Measurements from ENCODE around the gene ATP6V0C.
A peak's percentile ranks its signal among the peaks of the same experiment; 100 is the strongest.
"Not testable (repeated sequence)": the region's sequence is repeated elsewhere in the genome, so short reads cannot be mapped to it uniquely, and the experiment has no call there.

ATP6V0C gene

DNA sequence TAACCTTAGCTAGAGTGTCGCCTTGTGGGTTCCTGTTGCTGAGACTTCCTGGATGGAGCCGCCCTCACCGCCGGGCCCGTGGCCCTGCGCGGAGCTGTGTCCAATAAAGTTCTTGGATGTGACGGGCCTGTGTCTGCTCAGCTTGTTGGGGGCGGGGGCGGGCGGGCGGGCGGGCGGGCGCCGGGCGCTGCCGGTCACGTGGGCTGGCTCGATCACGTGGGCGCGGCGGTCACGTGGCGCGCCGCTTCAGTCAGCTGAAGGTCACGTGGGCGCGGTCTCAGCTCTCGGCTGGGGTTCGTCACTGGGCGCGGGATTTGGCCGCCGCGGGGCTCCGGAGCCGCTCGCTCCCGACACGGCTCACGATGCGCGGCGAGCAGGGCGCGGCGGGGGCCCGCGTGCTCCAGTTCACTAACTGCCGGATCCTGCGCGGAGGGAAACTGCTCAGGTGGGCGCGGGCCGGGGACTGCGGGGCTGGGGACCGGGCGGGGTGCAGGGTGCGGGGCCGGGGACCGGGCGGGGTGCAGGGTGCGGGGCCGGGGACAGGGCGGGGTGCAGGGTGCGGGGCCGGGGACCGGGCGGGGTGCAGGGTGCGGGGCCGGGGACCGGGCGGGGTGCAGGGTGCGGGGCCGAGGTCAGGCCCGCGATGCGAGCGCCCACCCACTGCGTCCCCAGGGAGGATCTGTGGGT lies 6.5 kb downstream of the ATP6V0C start, which contains the start of gene AMDHD2:
Gene AMDHD2 (plus strand): TSS at position 275 of the 687 bp plus-strand sequence. CDS start 88 bp downstream, at position 363.
- peak; percentile 77 for DNase-seq (ENCODE audit: low read depth)
- H3K4me3 ChIP-seq (ENCODE audit: low read depth, low read length), result peak within 1 kb of the TSS; percentile 61

DNA sequence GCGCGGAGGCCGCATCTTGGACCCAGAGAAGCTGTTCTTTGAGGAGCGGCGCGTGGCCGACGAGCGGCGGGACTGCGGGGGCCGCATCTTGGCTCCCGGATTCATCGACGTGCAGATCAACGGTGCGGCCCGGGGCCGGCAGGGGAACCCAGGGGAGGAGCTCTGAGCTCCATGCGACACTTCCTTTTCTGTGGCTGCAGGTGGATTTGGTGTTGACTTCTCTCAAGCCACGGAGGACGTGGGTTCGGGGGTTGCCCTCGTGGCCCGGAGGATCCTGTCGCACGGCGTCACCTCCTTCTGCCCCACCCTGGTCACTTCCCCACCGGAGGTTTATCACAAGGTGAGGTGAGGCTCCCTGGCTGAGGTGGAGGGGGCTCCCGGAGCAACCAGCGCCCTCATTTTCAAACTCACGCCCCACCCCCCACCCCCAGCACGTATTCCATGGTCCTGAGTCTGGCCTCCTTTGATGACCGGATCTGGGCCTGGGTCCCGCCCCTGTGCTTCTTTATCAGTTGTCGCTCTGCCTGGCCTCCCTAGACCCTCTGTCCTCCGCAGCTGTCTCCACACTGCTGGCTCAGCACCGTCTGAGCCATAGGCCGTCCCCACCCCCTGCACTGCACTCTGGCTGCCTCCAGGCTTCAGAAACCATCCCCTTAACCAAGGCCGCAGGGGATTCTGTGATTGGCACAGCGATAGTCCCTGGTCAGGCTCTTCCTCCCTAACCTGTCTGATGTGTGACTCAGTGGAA lies 7.2 kb downstream of the ATP6V0C start:
- DNase-seq (ENCODE audit: low read depth), result no peak
- H3K4me3 ChIP-seq (ENCODE audit: low read depth, low read length), result peak overlapping the region; percentile 61

DNA sequence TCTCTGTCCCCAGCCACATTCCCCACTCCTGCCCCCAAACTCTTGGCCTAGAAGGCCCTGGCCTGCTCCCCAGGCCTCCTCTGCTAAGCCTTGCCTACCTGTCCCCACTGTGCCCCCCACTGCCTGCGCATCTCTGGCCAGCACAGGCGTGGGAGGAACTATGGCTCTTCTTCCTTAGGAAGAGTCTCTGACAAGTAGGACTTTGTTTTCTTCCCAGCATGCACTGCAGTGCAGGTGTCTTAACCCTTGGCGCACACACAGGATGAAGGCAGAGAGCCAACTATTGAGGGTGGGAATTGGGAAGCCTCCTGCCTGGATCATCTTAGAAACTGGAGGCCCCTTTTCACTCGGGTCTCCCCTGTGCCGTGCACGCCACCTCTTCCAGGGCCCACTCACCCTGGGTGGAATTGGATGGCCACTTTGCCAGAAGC lies 10.1 kb downstream of the ATP6V0C start:
- DNase-seq (ENCODE audit: low read depth), result no peak
- H3K4me3 ChIP-seq (ENCODE audit: low read depth, low read length), result no peak overlapping the region

DNA sequence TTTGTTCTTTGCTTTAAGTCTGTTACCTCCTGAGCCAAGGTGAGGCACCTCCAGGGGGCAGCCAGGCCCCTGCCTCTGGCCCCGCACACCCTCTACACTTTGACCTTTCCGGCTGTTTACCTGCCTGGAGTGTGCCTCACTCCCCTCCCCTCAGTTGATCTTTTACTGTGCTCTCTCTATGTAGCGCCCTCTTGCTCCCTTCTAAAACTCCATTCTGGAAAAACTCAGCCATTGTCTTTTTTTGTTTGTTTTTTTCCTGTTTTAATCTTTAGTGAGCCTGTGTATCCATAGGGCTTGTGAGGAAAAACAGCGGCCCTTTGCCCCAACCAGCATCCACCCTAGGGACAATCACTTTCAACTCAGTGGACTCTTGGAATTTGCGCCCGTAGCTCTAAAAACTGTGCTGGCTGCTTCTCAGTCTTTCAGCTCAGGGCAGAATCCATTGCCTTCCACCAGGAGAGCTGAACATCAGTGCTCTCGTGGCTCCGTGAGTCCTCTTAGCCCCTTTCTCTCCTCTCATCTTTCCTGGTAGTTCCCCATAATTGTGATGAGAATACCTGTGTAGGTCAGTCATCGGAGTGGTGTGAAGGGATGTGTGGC lies 10.7 kb downstream of the ATP6V0C start:
- no peak for DNase-seq (ENCODE audit: low read depth)
- H3K4me3 ChIP-seq (ENCODE audit: low read depth, low read length), result no peak overlapping the region

DNA sequence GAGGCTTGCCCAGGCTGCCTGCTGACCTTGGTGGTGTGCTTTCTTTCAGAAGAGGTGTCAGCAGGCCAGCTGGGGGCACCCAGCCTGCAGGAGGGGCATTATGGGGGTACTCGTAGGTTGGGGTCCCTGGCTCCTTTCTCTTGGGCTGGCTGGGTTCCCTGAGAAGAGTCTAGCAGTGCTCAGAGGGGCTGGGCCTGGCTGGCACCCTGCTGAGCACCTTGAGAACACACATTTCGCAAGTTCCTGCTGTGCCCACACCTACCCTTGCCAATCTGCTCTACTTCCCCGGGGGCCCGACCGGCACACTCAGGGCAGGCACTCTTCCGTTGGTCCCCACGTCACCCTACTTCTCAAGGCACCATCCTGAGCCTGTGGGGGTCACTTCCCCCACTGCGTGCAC lies 12.4 kb downstream of the ATP6V0C start:
- no peak overlapping the region for H3K4me3 ChIP-seq (ENCODE audit: low read depth, low read length)
- no peak for DNase-seq (ENCODE audit: low read depth)

DNA sequence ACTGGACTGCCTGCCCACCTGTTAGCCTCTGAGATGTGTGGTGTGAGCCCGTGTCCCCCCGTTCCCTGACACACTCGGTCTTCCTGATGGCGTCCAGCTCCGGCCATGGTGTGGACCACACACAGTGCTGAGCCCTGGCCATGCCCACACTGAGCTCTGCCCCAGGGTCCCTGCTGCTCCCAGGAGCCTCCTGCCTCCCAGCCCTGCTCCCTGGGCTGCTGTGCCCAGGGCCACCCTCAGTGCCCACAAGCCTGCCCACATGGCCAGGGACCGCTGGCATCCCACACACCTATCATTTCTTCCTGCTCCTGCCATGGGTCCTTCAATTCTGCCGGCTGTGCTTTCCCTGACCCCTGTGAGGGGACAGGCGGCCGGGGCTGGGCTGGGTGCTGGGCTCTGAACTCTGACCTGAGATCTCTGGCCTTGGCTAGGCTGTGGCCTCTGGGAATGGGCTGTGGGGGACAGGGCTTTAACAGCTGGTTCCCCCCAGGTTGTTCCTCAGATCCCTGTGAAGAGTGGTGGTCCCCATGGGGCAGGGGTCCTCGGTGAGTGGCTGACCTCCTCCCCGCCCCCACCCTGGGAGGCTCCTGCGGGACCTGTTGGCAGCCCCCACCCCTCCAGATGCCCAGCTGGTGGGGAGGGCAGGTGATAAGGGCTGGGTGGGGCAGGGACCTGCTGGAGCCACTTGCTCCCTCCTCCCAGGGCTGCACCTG lies 13.5 kb downstream of the ATP6V0C start:
- no peak for DNase-seq (ENCODE audit: low read depth)
- H3K4me3 ChIP-seq (ENCODE audit: low read depth, low read length), result no peak overlapping the region

DNA sequence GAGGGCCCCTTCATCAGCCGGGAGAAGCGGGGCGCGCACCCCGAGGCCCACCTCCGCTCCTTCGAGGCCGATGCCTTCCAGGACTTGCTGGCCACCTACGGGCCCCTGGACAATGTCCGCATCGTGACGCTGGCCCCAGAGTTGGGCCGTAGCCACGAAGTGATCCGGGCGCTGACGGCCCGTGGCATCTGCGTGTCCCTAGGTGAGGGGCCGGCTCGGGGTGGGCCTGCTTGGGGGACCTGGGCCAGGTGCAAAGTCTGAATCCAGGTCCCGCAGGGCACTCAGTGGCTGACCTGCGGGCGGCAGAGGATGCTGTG lies 14.0 kb downstream of the ATP6V0C start:
- no peak for DNase-seq (ENCODE audit: low read depth)
- H3K4me3 ChIP-seq (ENCODE audit: low read depth, low read length), result no peak overlapping the region

DNA sequence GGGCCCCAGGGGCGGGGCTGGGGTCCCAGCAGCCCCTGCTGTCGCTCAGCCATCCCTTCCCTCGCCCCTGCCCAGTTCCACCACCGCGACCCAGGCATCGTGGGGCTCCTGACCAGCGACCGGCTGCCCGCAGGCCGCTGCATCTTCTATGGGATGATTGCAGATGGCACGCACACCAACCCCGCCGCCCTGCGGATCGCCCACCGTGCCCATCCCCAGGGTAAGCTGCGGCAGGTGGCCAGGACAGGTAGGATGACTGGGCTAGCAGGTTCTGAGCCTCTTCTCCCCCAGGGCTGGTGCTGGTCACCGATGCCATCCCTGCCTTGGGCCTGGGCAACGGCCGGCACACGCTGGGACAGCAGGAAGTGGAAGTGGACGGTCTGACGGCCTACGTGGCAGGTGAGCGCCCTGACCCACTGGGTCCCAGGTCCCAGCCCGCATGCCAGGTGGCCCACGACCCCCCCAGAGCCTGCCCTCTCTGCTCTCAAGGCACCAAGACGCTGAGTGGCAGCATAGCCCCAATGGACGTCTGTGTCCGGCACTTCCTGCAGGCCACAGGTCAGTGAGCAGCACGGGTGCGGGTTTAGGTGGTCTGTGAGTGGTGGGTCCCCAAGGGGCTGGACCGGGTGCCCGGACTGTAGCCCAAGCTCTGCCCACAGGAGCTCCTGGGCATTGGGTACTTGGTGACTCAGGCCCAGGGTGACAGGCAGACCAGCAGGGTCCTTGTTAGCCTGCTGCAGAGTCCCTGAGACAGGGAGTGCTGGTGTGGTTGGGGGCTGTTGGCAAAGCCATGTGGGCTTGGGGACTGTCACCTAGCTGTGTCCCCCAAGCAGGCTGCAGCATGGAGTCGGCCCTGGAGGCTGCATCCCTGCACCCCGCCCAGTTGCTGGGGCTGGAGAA lies 14.7 kb downstream of the ATP6V0C start:
- no peak overlapping the region for H3K4me3 ChIP-seq (ENCODE audit: low read depth, low read length)
- no peak for DNase-seq (ENCODE audit: low read depth)

DNA sequence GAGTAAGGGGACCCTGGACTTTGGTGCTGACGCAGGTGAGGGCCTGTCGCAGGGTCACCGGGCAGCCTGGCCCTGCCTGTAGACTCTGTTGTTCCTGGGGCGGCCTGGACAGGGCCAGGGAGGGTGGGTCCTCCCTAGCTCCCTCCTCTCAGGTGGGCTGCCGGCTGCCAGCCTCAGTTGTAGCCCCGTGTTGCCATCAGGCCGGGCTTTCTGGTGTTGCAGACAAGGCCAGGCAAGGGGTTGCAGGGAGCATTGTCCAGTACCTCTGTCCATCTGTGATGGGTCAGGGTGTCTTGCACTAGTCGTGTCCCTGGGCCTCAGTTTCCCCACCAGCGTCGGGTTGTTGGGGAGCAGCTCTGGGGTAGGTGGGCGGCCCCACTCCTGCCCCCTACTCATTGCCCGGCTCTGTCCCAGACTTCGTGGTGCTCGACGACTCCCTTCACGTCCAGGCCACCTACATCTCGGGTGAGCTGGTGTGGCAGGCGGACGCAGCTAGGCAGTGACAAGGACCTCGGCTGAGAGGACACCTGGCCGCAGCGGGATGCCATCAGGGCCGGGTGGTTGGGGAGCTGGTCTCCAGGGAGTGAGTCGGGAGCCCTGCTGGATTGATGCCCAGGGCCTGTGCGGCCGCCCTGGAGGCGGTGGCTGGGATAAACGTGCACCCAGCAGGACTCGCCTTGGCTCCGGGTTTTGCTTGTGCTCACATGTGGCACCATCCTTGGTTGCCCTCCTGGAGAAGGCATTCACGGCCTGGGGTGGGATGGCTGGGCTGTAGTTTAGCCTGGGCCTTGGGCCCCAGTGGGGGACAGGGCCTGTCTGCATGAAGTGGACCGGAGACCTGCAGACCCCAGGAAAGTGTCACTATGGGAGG lies 15.5 kb downstream of the ATP6V0C start:
- no peak for DNase-seq (ENCODE audit: low read depth)
- H3K4me3 ChIP-seq (ENCODE audit: low read depth, low read length), result no peak overlapping the region

DNA sequence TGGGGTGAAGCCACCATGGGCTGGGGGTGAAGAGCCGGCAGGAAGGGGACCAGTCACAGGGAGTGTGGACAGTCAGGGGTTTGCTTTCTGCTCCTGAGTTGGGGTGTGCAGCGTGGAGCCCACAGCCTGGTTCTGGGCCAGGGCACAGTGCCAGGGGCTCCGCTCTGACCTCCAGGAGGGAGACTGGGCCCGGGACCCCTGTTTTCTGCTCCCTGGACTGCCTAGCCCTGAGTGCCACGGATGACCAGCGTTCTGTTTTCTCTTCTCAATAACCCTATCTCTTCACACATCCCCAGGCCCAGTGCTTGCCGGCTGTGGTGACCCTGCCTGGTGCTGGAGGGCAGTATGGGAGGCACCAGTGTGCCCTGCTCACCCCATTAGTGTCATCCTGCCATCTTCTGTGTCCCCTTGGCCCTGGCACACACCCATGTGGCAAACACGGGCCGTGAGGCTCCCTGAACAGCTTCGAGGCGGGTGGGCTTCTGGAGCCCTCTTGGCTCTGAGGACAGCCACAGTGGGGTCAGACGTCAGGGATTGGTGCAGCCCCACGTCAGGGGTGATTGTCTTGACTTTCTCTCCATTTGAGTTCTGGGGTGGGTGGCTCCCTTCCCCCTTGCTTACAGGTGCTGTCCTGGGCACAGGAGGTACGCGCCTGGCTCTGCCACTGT lies 16.3 kb downstream of the ATP6V0C start:
- no peak for DNase-seq (ENCODE audit: low read depth)
- no peak overlapping the region for H3K4me3 ChIP-seq (ENCODE audit: low read depth, low read length)

DNA sequence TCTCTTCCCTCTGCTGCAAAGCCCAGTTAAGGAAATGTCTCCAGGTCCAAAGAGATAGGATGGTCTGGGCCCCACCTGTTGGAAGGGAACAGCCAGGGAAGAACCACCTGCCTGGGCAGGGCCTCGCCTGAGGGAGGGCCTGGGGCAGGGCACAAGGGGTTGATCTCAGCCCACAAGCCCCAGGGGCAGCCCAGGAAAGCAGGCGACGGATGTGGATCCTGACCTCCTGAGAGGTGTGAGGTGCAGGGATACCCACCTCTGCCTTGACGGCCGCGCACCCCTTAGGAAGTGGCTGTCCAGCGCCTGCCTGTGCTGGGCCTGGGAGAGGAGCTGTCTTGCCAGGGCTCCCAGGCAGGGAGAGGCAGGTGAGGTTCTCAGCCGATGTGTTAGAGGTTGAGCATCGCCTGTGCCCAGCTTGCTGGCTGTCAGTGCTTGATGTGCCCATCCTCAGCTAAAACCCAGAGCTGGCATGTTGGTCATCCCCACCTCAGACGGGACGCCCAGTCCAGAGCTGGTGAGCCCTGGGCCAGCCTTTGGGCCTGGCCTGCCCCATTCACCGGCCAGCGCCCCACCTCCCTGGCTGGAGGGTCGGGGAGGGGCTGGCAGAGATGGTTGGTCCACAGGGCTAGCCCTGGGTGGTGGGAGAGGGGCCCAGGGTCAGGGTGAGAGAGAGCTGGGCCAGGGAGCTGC lies 17.0 kb downstream of the ATP6V0C start:
- no peak overlapping the region for H3K4me3 ChIP-seq (ENCODE audit: low read depth, low read length)
- no peak for DNase-seq (ENCODE audit: low read depth)

DNA sequence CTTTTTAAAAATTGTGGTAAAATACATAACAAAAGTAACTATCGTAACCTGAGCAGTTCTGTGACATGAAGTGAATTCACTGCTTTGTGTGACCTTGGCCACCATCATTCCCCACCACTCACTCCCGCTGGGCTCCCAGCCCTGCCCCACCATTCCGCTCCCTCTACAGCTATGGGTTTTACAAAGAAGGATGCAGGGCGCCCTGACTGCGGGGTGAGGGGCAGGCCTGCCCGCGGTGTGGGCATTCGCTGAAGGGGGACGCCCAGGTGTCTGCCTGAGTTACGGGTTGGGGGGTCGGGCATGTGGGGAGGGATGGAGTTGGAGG lies 17.6 kb downstream of the ATP6V0C start, which contains the start of gene CEMP1:
Gene CEMP1 (minus strand): TSS at position 38 of the 325 bp plus-strand sequence. CDS start 335 bp downstream, outside the sequence.
- no peak for DNase-seq (ENCODE audit: low read depth)
- H3K4me3 ChIP-seq (ENCODE audit: low read depth, low read length), result peak within 1 kb of the TSS; percentile 63

DNA sequence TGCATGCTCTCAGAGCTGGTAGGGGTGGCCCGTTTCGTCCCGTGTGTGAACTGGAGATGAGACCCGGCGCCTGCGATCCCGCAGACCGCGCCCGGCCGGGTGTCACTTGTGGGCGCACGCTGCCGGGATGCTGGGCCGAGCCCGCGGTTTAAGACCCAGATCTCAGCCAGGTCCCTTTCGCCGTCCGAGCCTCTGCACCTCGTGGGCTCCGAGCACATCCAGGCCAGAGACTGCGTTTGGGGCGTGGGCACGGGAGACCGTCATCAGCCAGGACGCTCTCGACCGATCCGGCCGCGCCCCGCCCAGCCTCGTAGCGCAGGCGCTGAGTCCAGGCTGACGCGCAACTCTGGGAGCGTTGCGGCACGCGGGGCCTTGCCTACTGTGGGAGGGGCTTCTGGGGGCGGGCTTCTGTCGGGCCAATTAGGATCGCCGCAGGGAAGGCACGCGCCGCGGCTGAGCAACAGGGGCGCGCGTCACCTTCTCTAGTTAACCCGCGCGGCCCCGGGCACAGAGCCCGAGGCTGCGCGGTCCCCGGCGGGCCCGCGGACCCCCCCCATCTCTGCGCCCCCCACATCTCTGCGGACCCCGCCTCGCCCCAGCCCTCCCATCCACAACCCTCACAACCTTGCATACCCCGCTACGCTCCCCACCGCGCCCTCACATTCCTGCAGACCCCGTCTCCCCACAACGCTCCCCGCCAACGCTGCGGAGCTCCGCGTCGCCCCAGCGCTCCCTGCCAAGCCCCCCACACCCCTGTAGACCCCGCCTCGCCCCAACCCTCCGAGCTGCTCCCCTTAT lies 18.1 kb downstream of the ATP6V0C start:
- H3K4me3 ChIP-seq (ENCODE audit: low read depth, low read length), result peak overlapping the region; percentile 63
- DNase-seq (ENCODE audit: low read depth), result peak; percentile 89

DNA sequence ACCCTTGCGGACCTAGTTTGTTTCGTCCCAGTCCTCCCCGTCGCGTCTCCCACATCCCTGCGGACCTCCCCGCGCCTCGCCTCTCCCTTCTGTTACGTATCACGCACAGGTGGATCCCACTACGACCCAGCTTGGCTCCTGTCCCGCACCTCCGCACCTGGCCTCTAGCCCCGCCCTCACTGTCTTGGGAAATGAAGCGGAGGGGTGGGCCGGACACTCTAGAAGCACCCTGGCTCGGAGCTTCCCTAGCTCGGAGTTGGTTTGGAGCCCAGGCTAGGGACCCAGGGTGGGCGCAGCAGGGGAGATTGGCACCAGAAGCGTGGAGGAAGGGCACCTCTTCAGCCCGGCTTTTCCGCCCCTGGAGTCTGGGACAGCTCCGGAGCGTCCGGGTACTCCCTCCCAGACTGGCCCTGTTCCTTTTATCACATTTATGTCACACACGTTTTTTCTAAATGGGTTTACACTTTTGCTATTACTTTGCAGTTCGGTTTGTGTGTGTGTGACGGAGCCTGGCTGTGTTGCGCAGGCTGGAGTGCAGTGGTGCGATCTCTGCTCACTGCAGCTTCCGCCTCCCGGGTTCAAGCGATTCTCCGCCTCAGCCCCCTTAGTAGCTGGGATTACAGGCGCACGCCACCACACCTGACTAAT lies 18.9 kb downstream of the ATP6V0C start:
- peak overlapping the region; percentile 63 for H3K4me3 ChIP-seq (ENCODE audit: low read depth, low read length)
- DNase-seq (ENCODE audit: low read depth), result no peak

DNA sequence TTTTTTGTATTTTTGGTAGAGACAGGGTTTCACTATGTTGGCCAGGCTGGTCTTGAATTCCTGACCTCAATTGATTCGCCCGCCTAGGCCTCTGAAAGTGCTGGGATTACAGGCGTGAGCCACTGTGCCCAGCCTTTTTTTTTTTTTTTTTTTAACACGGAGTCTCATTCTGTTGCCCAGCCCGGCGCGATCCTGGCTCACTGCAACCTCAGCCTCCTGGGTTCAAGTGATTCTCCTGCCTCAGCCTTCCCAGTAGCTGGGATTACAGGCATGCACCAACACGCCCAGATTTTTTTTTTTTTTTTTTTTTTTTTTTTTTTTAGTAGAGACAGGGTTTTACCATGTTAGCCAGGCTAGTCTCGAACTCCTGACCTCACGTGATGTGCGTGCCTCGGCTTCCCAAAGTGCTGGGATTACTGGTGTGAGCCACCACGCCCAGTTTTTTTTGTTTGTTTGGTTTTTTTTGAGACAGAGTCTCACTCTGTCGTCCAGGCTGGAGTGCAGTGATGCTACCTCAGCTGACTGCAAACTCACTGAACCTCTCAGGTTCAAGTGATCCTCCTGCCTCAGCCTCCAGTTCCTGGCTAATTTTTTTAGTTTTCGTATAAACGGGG lies 19.5 kb downstream of the ATP6V0C start:
- H3K4me3 ChIP-seq (ENCODE audit: low read depth, low read length), result peak overlapping the region; percentile 63
- not testable (repeated sequence) for DNase-seq (ENCODE audit: low read depth)

DNA sequence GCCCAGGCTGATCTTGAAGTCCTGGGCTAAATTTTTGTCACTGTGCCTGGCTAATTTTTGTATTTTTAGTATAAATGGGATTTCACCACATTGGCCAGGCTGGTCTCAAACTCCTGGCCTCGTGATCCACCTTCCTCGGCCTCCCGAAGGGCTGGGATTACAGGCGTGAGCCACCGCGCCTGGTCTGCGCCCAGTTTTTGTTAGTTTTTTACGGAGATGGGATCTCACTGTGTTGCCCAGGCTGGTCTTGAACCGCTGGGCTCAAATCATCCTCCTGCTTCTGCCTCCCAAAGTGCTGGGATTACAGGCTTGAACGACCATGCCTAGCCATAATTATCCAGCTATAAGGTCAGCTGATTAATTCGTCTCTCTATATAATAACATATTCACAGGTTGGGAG lies 20.2 kb downstream of the ATP6V0C start:
- no peak overlapping the region for H3K4me3 ChIP-seq (ENCODE audit: low read depth, low read length)
- DNase-seq (ENCODE audit: low read depth), result no peak

Data from skeletal muscle cell (primary cell).